ENCODE data around the gene MACF1. TPM values are rescaled to one million over a fixed set of nuclear protein-coding genes. Genes with fewer than 3 reads are reported as not detected.
A peak's percentile ranks its signal among the peaks of the same experiment; 100 is the strongest.

MACF1 gene
- total RNA-seq, 1 donor from 2014 or later = 222 TPM

- no peaks in the 10 kb centered on the region for H3K9me3 ChIP-seq (ENCODE audit: low read depth)
- H3K27me3 Mint-ChIP-seq (ENCODE audit: insufficient read depth, low read depth) = peaks cover 4% of the 10 kb centered on the region
- TF ChIP-seq EZH2 (IDR thresholded peaks at IDR 0.05) (no peak), EZH2phosphoT487 (IDR thresholded peaks at IDR 0.05) (no peak), CTCF (IDR thresholded peaks at IDR 0.05) (no peak)
- no peak overlapping the region for H2AFZ ChIP-seq (replicated peaks)
- H3K27ac ChIP-seq = no peak overlapping the region
- H3K9ac ChIP-seq = no peak overlapping the region
- DNase-seq (ENCODE audit: low spot score) = no peak
- H3K36me3 Mint-ChIP-seq = peaks cover 6% of the 10 kb centered on the region
- H3K4me1 Mint-ChIP-seq = peaks cover 31% of the 10 kb centered on the region
- peaks cover 46% of the 10 kb centered on the region for H3K4me1 ChIP-seq
- no peak overlapping the region for H3K4me3 ChIP-seq
- H3K36me3 ChIP-seq = no peaks in the 10 kb centered on the region
- H3K79me2 ChIP-seq (ENCODE audit: low read depth) = peaks cover 86% of the 10 kb centered on the region
- no peaks in the 10 kb centered on the region for H3K27me3 ChIP-seq
- H3K4me3 Mint-ChIP-seq = no peak overlapping the region
- H4K20me1 ChIP-seq (ENCODE audit: low read depth) = peaks cover 40% of the 10 kb centered on the region
- H3K9me3 Mint-ChIP-seq = no peaks in the 10 kb centered on the region
- no peak overlapping the region for H3K27ac Mint-ChIP-seq
- peaks cover 33% of the 10 kb centered on the region for H3F3A ChIP-seq (ENCODE audit: low read depth)
- no peak overlapping the region for H3K4me2 ChIP-seq
These were observed 6.2 kb downstream of the MACF1 start for GRCh38 chr1:39210649-39211048.

GRCh38 chr1:39212499-39212898 lies 8.0 kb downstream of the MACF1 start:
- Mint-ChIP-seq H3K4me1 (peaks cover 35% of the 10 kb centered on the region), H3K27me3 (ENCODE audit: insufficient read depth, low read depth) (peaks cover 4% of the 10 kb centered on the region), H3K9me3 (no peaks in the 10 kb centered on the region), H3K27ac (no peak overlapping the region), H3K4me3 (no peak overlapping the region), H3K36me3 (peaks cover 6% of the 10 kb centered on the region)
- Histone ChIP-seq H3K9me3 (ENCODE audit: low read depth) (no peaks in the 10 kb centered on the region), H3K36me3 (no peaks in the 10 kb centered on the region), H3K4me3 (no peak overlapping the region), H3F3A (ENCODE audit: low read depth) (peaks cover 33% of the 10 kb centered on the region), H3K79me2 (ENCODE audit: low read depth) (peaks cover 86% of the 10 kb centered on the region), H3K9ac (no peak overlapping the region), H3K4me2 (peak overlapping the region; percentile 67), H3K27me3 (no peaks in the 10 kb centered on the region), H3K27ac (peak overlapping the region; percentile 95), H3K4me1 (peaks cover 47% of the 10 kb centered on the region), H2AFZ (replicated peaks) (no peak overlapping the region), H4K20me1 (ENCODE audit: low read depth) (peaks cover 45% of the 10 kb centered on the region)
- TF ChIP-seq CTCF (IDR thresholded peaks at IDR 0.05) (no peak), EZH2 (IDR thresholded peaks at IDR 0.05) (no peak), EZH2phosphoT487 (IDR thresholded peaks at IDR 0.05) (no peak)
- DNase-seq (ENCODE audit: low spot score) = no peak

GRCh38 chr1:39213511-39214002 lies 9.1 kb downstream of the MACF1 start:
- Histone ChIP-seq H3K4me1 (peaks cover 47% of the 10 kb centered on the region), H2AFZ (replicated peaks) (no peak overlapping the region), H3F3A (ENCODE audit: low read depth) (peaks cover 33% of the 10 kb centered on the region), H3K9ac (no peak overlapping the region), H3K27me3 (no peaks in the 10 kb centered on the region), H3K79me2 (ENCODE audit: low read depth) (peaks cover 86% of the 10 kb centered on the region), H3K9me3 (ENCODE audit: low read depth) (no peaks in the 10 kb centered on the region), H4K20me1 (ENCODE audit: low read depth) (peaks cover 40% of the 10 kb centered on the region), H3K4me3 (no peak overlapping the region), H3K27ac (peak overlapping the region; percentile 95), H3K4me2 (peak overlapping the region; percentile 67), H3K36me3 (no peaks in the 10 kb centered on the region)
- TF ChIP-seq EZH2phosphoT487 (IDR thresholded peaks at IDR 0.05) = no peak
- TF ChIP-seq CTCF (IDR thresholded peaks at IDR 0.05) = no peak
- no peak for TF ChIP-seq EZH2 (IDR thresholded peaks at IDR 0.05)
- peak; percentile 24 for DNase-seq (ENCODE audit: low spot score)
- Mint-ChIP-seq H3K27me3 (ENCODE audit: insufficient read depth, low read depth) (peaks cover 4% of the 10 kb centered on the region), H3K4me1 (peaks cover 35% of the 10 kb centered on the region), H3K9me3 (no peaks in the 10 kb centered on the region), H3K4me3 (no peak overlapping the region), H3K27ac (peak overlapping the region; percentile 87), H3K36me3 (peaks cover 8% of the 10 kb centered on the region)

All from neural progenitor cell (in vitro differentiated cells).